ENCODE data around the gene PLCL1. TPM values are rescaled to one million over a fixed set of nuclear protein-coding genes. Genes with fewer than 3 reads are reported as not detected.

Gene PLCL1
- polyA plus RNA-seq, 1 of the 3 experiments (the other 2 are of a cell fraction): 7.7 TPM

- H4K20me1 ChIP-seq (ENCODE audit: insufficient read depth): no peaks in the 10 kb centered on the region; the same call in 1 of the 2 replicates
- no peaks in the 10 kb centered on the region for H3F3A ChIP-seq (replicated peaks; ENCODE audit: insufficient read depth)
- no peak overlapping the region for H2AFZ ChIP-seq (ENCODE audit: low read depth)
- H3K9ac ChIP-seq: no peak overlapping the region
- H3K27me3 ChIP-seq (ENCODE audit: insufficient read depth): no peaks in the 10 kb centered on the region
- H3K9me3 ChIP-seq: no peaks in the 10 kb centered on the region
- TF ChIP-seq ZBTB33 (IDR thresholded peaks at IDR 0.05; ENCODE audit: borderline replicate concordance, low read depth) (no peak), FOXJ3 (CRISPR knock-in tag; IDR thresholded peaks at IDR 0.05) (no peak), EP300 (IDR thresholded peaks at IDR 0.05; ENCODE audit: borderline replicate concordance in 1 of 2, low read depth in 1 of 2, low read length in 1 of 2) (no peak), FOXM1 (IDR thresholded peaks at IDR 0.05; ENCODE audit: low read depth) (no peak), IRF3 (IDR thresholded peaks at IDR 0.05; ENCODE audit: low read depth, low read length) (no peak), FOSL2 (IDR thresholded peaks at IDR 0.05; ENCODE audit: borderline replicate concordance, low read depth) (no peak), CHD2 (IDR thresholded peaks at IDR 0.05; ENCODE audit: low read length, partially characterized antibody) (no peak), YY1 (IDR thresholded peaks at IDR 0.05; ENCODE audit: low read depth) (no peak), PBX3 (IDR thresholded peaks at IDR 0.05) (no peak), GATA2 (CRISPR knock-in tag; IDR thresholded peaks at IDR 0.05) (no peak), REST (IDR thresholded peaks at IDR 0.05; ENCODE audit: low read depth, low read length) (no peak)
- TF ChIP-seq, protein P1, sequence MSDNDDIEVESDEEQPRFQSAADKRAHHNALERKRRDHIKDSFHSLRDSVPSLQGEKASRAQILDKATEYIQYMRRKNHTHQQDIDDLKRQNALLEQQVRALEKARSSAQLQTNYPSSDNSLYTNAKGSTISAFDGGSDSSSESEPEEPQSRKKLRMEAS (IDR thresholded peaks at IDR 0.05; ENCODE audit: low read depth): no peak
- no peak overlapping the region for H3K4me3 ChIP-seq (ENCODE audit: low read depth in 2 of 2, low read length in 1 of 2)
- POLR2A ChIA-PET: no interaction called here
- H3K36me3 ChIP-seq (replicated peaks in 1 of 2; ENCODE audit: control insufficient read depth in 1 of 2, insufficient read depth in 2 of 2, low read length in 1 of 2): peaks cover 0 to 5% of the 10 kb centered on the region in 2 experiments
- H3K4me2 ChIP-seq: no peak overlapping the region
- 90% methylated on average over 2 of the region's 2 CpGs for WGBS (ENCODE audit: low lambda C conversion rate)
- DNase-seq: no peak
- CTCF ChIA-PET: interaction anchor here (0.7 to 1.4 kb wide), 3 partner anchors 336 to 495 kb away, joined by 3 to 4 read pairs (median 3); no protein-coding TSS in a partner anchor
- H3K4me1 ChIP-seq (ENCODE audit: control insufficient read depth in 1 of 2, insufficient read depth in 2 of 2, low read depth in 1 of 2, low read length in 1 of 2): no peaks in the 10 kb centered on the region
- H3K27ac ChIP-seq (ENCODE audit: low read depth in 2 of 2, low read length in 1 of 2): no peak overlapping the region
- H3K9me2 ChIP-seq: no peaks in the 10 kb centered on the region
- peaks cover 46% of the 10 kb centered on the region for H3K79me2 ChIP-seq (ENCODE audit: insufficient read depth)
Observed at GRCh38 chr2:197814526-197814925, 10.1 kb downstream of the PLCL1 start.

Measured in SK-N-SH (cell line).